IMR-90 (cell line): ENCODE data around the gene SPTLC3. TPM values are rescaled to one million over a fixed set of nuclear protein-coding genes. Genes with fewer than 3 reads are reported as not detected.

Source experiments
- ATAC-seq: fragments of 200-7000 bp; cut with Tn5 transposase; 2 replicates; pipeline ENCODE4 v1.9.1; 2020; ENCODE audit warnings: low read depth, mild to moderate bottlenecking, moderate library complexity
- BruUV-seq: library from RNA; stranded (reverse); fragments of 400-500 nt; replicated peaks from 2 replicates; lab custom pipeline; 2021; lab: Mats Ljungman, UMichigan
- CTCF ChIA-PET: fragments of 300-600 bp; formaldehyde crosslinking; extraction: SDS; loops from one replicate; lab custom pipeline; 2021; ENCODE audit warnings: antibody characterized with exemption; lab: Yijun Ruan, JAX
- POLR2A ChIA-PET: fragments of 300-600 bp; sonication (Branson Sonifier 250); formaldehyde crosslinking; loops from one replicate; lab custom pipeline; 2022; ENCODE audit warnings: antibody characterized with exemption; ENCODE audit not compliant: unreplicated experiment; lab: Charles Lee
- DNase-seq: peaks from one replicate; pipeline ENCODE4 v3.0.0; 2013
- H2AFZ ChIP-seq: replicated peaks from 2 replicates; pipeline ENCODE3; 2013; ENCODE audit warnings: low read length, mild to moderate bottlenecking; ENCODE audit not compliant: poor library complexity
- H2AK5ac ChIP-seq: 2 replicates; pipeline ENCODE4 v1.6.1; 2013; ENCODE audit warnings: low read depth, low read length, inconsistent platforms
- H2AK9ac ChIP-seq: replicated peaks from 2 replicates; pipeline ENCODE3; 2013; ENCODE audit warnings: mild to moderate bottlenecking, low read depth, low read length, moderate library complexity; ENCODE audit not compliant: poor library complexity
- H2BK120ac ChIP-seq: 2 replicates; pipeline ENCODE4 v1.6.1; 2013; ENCODE audit warnings: low read depth, low read length, inconsistent platforms
- H2BK15ac ChIP-seq: 3 replicates; pipeline ENCODE4 v1.6.1; 2013; ENCODE audit warnings: low read depth, low read length, inconsistent platforms
- H2BK20ac ChIP-seq: 2 replicates; pipeline ENCODE4 v1.6.1; 2013; ENCODE audit warnings: low read depth, mild to moderate bottlenecking, inconsistent platforms, low read length, moderate library complexity
- H2BK5ac ChIP-seq: 2 replicates; pipeline ENCODE4 v1.6.1; 2013; ENCODE audit warnings: mild to moderate bottlenecking, low read depth, low read length, inconsistent platforms; ENCODE audit not compliant: poor library complexity, severe bottlenecking
- H3K14ac ChIP-seq: replicated peaks from 2 replicates; pipeline ENCODE4 v1.6.1; 2013; ENCODE audit warnings: low read depth, low read length, inconsistent platforms
- H3K18ac ChIP-seq: 2 replicates; pipeline ENCODE4 v1.6.1; 2013; ENCODE audit warnings: low read depth, low read length, control low read depth
- H3K23ac ChIP-seq: 2 replicates; pipeline ENCODE4 v1.6.1; 2013; ENCODE audit warnings: low read depth, low read length, inconsistent platforms
- H3K27ac ChIP-seq: 2 replicates; pipeline ENCODE4 v1.5.1; 2013; ENCODE audit warnings: mild to moderate bottlenecking, control low read depth, low read length; ENCODE audit not compliant: insufficient read depth
- H3K27me3 ChIP-seq: 2 replicates; pipeline ENCODE4 v1.6.1; 2013; ENCODE audit warnings: low read length; ENCODE audit not compliant: control insufficient read depth, insufficient read depth
- H3K36me3 ChIP-seq: 2 replicates; pipeline ENCODE4 v1.6.1; 2013; ENCODE audit warnings: low read length, mixed read lengths; ENCODE audit not compliant: control insufficient read depth, insufficient read depth
- H3K4ac ChIP-seq: 2 replicates; pipeline ENCODE4 v1.6.1; 2013; ENCODE audit warnings: low read depth, low read length, inconsistent platforms
- H3K4me1 ChIP-seq: 2 replicates; pipeline ENCODE4 v1.6.1; 2013; ENCODE audit warnings: low read length, mixed read lengths; ENCODE audit not compliant: control insufficient read depth, insufficient read depth
- H3K4me2 ChIP-seq: 2 replicates; pipeline ENCODE4 v1.6.1; 2013; ENCODE audit warnings: low read depth, mild to moderate bottlenecking, control low read depth, low read length, moderate library complexity
- H3K4me3 ChIP-seq: 2 replicates; pipeline ENCODE4 v1.5.1; 2013; ENCODE audit warnings: low read depth, mild to moderate bottlenecking, control low read depth, low read length, moderate library complexity; ENCODE audit not compliant: insufficient read depth
- H3K56ac ChIP-seq: 2 replicates; pipeline ENCODE4 v1.6.1; 2013; ENCODE audit warnings: low read length, inconsistent platforms; ENCODE audit not compliant: insufficient read depth; ENCODE audit errors: extremely low read depth
- H3K79me1 ChIP-seq, 2 experiments: 2 replicates each; pipeline ENCODE4 v1.6.1; 2013; ENCODE audit warnings: low read length in 2 of 2, inconsistent platforms in 1 of 2, low read depth in 1 of 2
- H3K9ac ChIP-seq: 2 replicates; pipeline ENCODE4 v1.6.1; 2013; ENCODE audit warnings: low read depth, low read length, control low read depth
- H3K9me1 ChIP-seq: 2 replicates; pipeline ENCODE4 v1.6.1; 2013; ENCODE audit warnings: low read length, inconsistent platforms; ENCODE audit not compliant: insufficient read depth
- H3K9me3 ChIP-seq: 2 replicates; pipeline ENCODE4 v1.6.1; 2013; ENCODE audit warnings: low read length; ENCODE audit not compliant: control insufficient read depth, insufficient read depth
- H4K20me1 ChIP-seq: 2 replicates; pipeline ENCODE4 v1.6.1; 2013; ENCODE audit warnings: low read length, inconsistent platforms; ENCODE audit not compliant: insufficient read depth
- H4K5ac ChIP-seq: 2 replicates; pipeline ENCODE4 v1.6.1; 2013; ENCODE audit warnings: mild to moderate bottlenecking, low read depth, low read length, control low read depth
- H4K8ac ChIP-seq, 2 experiments: 2 replicates each; pipeline ENCODE4 v1.6.1; 2013; ENCODE audit warnings: low read depth in 2 of 2, low read length in 2 of 2, control low read depth in 1 of 2, inconsistent platforms in 1 of 2
- H4K91ac ChIP-seq: 2 replicates; pipeline ENCODE4 v1.6.1; 2013; ENCODE audit warnings: low read depth, low read length, inconsistent platforms; ENCODE audit not compliant: insufficient read depth
- CEBPB ChIP-seq: IDR thresholded peaks from 2 replicates; pipeline ENCODE4 v1.6.1; 2012; ENCODE audit warnings: low read depth, low read length, improper control_type of control experiment
- CHD1 ChIP-seq: IDR thresholded peaks from 2 replicates; pipeline ENCODE4 v1.6.1; 2012; ENCODE audit warnings: low read depth, low read length, improper control_type of control experiment
- CTCF ChIP-seq: conservative IDR thresholded peaks from 2 replicates; pipeline ENCODE4 v1.5.1; 2012; ENCODE audit warnings: mild to moderate bottlenecking, low read depth, low read length, improper control_type of control experiment
- ELK1 ChIP-seq: fragments of 150-350 bp; IDR thresholded peaks from 2 replicates; pipeline ENCODE4 v1.6.1; 2016; ENCODE audit warnings: low read depth, mild to moderate bottlenecking, low read length, moderate library complexity, borderline replicate concordance
- FOS ChIP-seq: fragments of 150-350 bp; IDR thresholded peaks from 2 replicates; pipeline ENCODE4 v1.6.1; 2016; ENCODE audit warnings: low read depth, low read length
- MAFK ChIP-seq: IDR thresholded peaks from 2 replicates; pipeline ENCODE4 v1.6.1; 2012; ENCODE audit warnings: low read depth, low read length, improper control_type of control experiment
- MXI1 ChIP-seq: IDR thresholded peaks from 2 replicates; pipeline ENCODE4 v1.6.1; 2012; ENCODE audit warnings: low read depth, mild to moderate bottlenecking, low read length, moderate library complexity, borderline replicate concordance
- NFE2L2 ChIP-seq: fragments of 150-350 bp; IDR thresholded peaks from 2 replicates; pipeline ENCODE4 v1.6.1; 2016; ENCODE audit warnings: low read depth, mild to moderate bottlenecking, low read length
- POLR2A ChIP-seq: IDR thresholded peaks from 2 replicates; pipeline ENCODE4 v1.6.1; 2012; ENCODE audit warnings: mild to moderate bottlenecking, low read depth, low read length
- RAD21 ChIP-seq: IDR thresholded peaks from 2 replicates; pipeline ENCODE4 v1.6.1; 2012; ENCODE audit warnings: low read length, improper control_type of control experiment
- RCOR1 ChIP-seq: IDR thresholded peaks from 2 replicates; pipeline ENCODE4 v1.6.1; 2012; ENCODE audit warnings: mild to moderate bottlenecking, low read length, improper control_type of control experiment; ENCODE audit not compliant: insufficient replicate concordance
- SMC3 ChIP-seq: fragments of 150-350 bp; IDR thresholded peaks from 2 replicates; pipeline ENCODE4 v1.6.1; 2016; ENCODE audit warnings: low read depth, mild to moderate bottlenecking, antibody characterized with exemption, low read length, moderate library complexity
- USF2 ChIP-seq: fragments of 150-350 bp; IDR thresholded peaks from 2 replicates; pipeline ENCODE4 v1.6.1; 2017; ENCODE audit warnings: mild to moderate bottlenecking, antibody characterized with exemption, low read length, low read depth
- WGBS, 2 experiments: methylation state at CpG; one replicate each; pipeline versions ENCODE4 v1.1.5 to v1.1.7; 2013; ENCODE audit warnings: missing lambda C conversion rate in 2 of 2; ENCODE audit not compliant: insufficient read length in 1 of 2; ENCODE audit errors: extremely low coverage in 2 of 2; 5-methylcytosine and 5-hydroxymethylcytosine counted together
- dilution Hi-C: fragments of 300-500 bp; cut with HindIII; formaldehyde crosslinking; loops from one replicate; pipeline ENCODE4 v1.14.3; 2018; ENCODE audit warnings: low sequenced_read_pairs; ENCODE audit not compliant: unreplicated experiment
- in situ Hi-C: fragments of 300-500 bp; cut with MboI; formaldehyde crosslinking; loops from 3 replicates; pipeline ENCODE4 v1.14.3; 2019; ENCODE audit warnings: low sequenced_read_pairs, inconsistent platforms, mixed read lengths
- intact Hi-C: fragments of 100-400 bp; cut with micrococcal nuclease; formaldehyde crosslinking; loops from 2 replicates; pipeline ENCODE4 v1.10.0; 2022
- polyA plus RNA-seq, 3 experiments: library from polyadenylated mRNA; depleted of rRNA; stranded (reverse); fragments of >200 nt; gene quantifications; 2 replicates each; pipeline ENCODE4 v1.2.3, GENCODE V29; 2012; ENCODE audit warnings: low replicate concordance in 1 of 3
- total RNA-seq: library from RNA; depleted of rRNA; stranded (reverse); fragments of >200 nt; gene quantifications from 2 replicates; pipeline ENCODE4 v1.2.3, GENCODE V29; 2012

The SPTLC3 gene
- total and polyA plus RNA-seq, 2 of the 4 experiments (the other 2 are of a cell fraction), result 0.44 to 1.6 TPM

GRCh38 chr20:13199279-13199678 lies 190.5 kb downstream of the SPTLC3 start:
- BruUV-seq, result no TSS peak
- no CpG with 5 or more reads among the region's 2 CpGs for WGBS, 2 experiments
- H3K9me3 ChIP-seq, result no peaks in the 10 kb centered on the region
- no peak overlapping the region for H2BK5ac ChIP-seq
- H4K91ac ChIP-seq, result no peak overlapping the region
- DNase-seq (no peak), ATAC-seq (no peak)
- POLR2A ChIA-PET, result no interaction called here
- no peaks in the 10 kb centered on the region for H4K20me1 ChIP-seq
- no peak overlapping the region for H3K23ac ChIP-seq
- H3K18ac ChIP-seq, result no peak overlapping the region
- CTCF ChIA-PET, result no interaction called here
- no peak overlapping the region for H2BK120ac ChIP-seq
- no peak overlapping the region for H4K5ac ChIP-seq
- dilution Hi-C loops, result no loop called here
- intact Hi-C loops, result no loop called here
- no peak overlapping the region for H2AK5ac ChIP-seq
- H3K9me1 ChIP-seq, result no peaks in the 10 kb centered on the region
- no peak overlapping the region for H4K8ac ChIP-seq
- no peak overlapping the region for H3K4me3 ChIP-seq
- H2BK20ac ChIP-seq, result no peak overlapping the region
- no peaks in the 10 kb centered on the region for H3K79me1 ChIP-seq
- no peak overlapping the region for H3K14ac ChIP-seq
- no peak overlapping the region for H3K4ac ChIP-seq
- H3K36me3 ChIP-seq, result no peaks in the 10 kb centered on the region
- in situ Hi-C loops, result no loop called here
- no peak overlapping the region for H2BK15ac ChIP-seq
- no peaks in the 10 kb centered on the region for H3K27me3 ChIP-seq
- no peak overlapping the region for H3K4me2 ChIP-seq
- no peak overlapping the region for H3K27ac ChIP-seq
- H3K56ac ChIP-seq, result no peak overlapping the region
- no peaks in the 10 kb centered on the region for H3K4me1 ChIP-seq
- no peak overlapping the region for H2AFZ ChIP-seq
- no peak overlapping the region for H3K9ac ChIP-seq
- TF ChIP-seq MAFK, result no peak
- no peak for TF ChIP-seq ELK1
- TF ChIP-seq RAD21, result no peak
- no peak for TF ChIP-seq SMC3
- no peak for TF ChIP-seq CEBPB
- no peak for TF ChIP-seq NFE2L2
- no peak for TF ChIP-seq POLR2A
- no peak for TF ChIP-seq CHD1
- TF ChIP-seq MXI1, result no peak
- no peak for TF ChIP-seq CTCF
- TF ChIP-seq RCOR1, result no peak
- TF ChIP-seq USF2, result no peak
- no peak for TF ChIP-seq FOS
- H2AK9ac ChIP-seq, result no peak overlapping the region
